Measurements from ENCODE around the gene RSF1.

Gene RSF1

DNA sequence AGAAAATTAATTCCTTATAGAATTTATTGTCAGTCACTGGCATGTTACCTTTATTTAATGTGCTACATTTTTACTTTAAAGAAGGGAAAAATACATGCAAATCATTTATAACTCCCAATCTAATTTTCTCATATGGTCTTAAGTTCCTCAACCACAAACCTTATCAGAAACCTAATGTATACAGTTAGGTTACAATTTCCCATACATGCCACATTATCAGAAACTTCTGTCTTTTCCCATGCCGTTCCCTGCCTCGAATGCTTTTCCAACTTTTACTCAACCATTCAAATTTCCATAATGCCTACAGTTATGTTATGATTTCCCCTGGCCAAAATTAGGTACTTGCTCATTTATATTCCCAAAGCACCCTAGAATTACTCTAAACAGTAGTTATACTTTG, 13.5 kb downstream of the RSF1 start:
- DNase-seq, result no peak

DNA sequence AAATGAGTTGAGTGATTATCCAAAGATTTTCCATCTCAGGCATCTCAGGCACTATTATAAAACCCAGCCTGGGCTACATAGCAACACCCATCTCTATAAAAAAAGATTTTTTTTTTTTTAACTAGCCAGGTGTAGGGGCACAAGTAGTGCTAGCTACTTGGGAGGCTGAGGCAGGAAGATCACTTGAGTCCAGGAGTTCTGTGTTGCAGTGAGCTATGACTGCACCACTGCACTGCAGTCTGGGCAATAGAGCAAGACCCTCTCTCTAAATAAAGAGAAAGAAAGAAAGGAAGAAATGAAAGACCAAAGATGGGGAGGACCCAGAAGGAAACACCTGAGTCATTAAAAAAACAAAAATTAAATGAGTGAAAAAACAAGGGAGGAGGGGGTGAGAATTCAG, 14.1 kb downstream of the RSF1 start:
- DNase-seq, result no peak

- no peak for DNase-seq
Observed at GRCh38 chr11:77801477-77801876, 19.0 kb downstream of the RSF1 start.

DNA sequence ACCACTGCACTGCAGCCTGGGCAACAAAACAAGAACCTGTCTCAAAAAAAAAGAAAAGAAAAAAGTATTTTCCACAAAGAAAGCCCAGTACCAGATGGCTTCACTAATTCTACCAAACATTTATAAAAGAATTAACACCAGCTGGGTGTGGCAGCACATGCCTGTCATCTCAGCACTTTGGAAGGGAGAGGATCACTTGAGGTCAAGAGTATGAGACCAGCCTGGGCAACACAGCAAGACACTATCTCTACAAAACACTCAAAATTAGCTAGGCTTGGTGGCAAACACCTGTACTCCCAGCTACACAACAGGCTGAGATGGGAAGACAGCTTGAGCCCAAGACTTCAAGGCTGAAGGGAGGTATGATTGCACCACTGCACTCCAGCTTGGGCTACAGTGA, 20.1 kb downstream of the RSF1 start:
- DNase-seq, result no peak

DNA sequence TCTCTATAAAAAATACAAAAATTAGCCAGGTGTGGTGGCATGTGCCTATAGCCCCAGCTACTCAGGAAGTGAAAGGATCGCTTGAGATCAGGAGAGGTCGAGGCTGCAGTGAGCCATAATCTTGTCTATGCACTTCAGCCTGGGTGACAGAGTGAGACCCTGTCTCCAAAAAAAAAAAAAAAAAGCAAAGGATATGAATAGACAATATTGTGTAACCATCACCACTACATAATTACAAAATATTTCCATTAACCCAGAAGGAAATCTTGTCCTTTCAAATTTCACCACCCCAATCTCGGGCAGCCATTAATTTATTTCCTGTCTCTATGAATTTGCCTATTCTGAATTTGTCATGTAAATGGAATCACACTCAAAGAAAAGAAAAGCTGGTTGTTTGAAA, 21.2 kb downstream of the RSF1 start:
- DNase-seq, result no peak

DNA sequence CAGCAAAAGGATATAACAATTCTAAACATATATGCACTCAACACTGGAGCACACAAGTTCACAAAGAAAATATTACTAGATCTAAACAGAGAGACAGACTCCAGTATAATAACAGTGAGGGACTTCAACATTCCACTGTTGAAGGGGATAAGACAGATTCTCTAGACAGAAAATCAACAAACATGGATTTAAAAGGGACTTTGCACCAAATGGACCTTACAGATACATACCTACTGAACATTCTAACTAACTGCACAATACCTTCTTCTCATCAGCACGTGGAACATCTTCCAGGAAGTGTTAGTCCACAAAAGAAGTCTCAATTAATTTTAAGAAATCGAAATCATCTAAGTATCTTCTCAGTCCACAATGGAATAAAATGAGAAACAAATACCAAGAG, 26.6 kb downstream of the RSF1 start:
- DNase-seq, result no peak

DNA sequence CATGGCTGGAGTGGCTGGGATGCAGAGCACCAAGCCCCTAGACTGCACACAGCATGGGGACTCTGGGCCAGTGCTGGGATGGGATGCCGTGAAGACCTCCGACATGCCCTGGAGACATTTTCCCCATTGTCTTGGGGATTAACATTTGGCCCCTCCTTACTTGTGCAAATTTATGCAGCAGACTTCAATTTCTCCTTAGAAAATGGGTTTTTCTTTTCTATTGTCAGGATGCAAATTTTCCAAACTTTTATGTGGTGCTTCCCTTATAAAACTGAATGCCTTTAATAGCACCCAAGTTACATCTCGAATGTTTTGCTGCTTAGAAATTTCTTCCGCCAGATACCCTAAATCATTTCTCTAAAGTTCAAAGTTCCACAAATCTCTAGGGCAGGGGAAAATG, 29.2 kb downstream of the RSF1 start:
- no peak for DNase-seq

DNA sequence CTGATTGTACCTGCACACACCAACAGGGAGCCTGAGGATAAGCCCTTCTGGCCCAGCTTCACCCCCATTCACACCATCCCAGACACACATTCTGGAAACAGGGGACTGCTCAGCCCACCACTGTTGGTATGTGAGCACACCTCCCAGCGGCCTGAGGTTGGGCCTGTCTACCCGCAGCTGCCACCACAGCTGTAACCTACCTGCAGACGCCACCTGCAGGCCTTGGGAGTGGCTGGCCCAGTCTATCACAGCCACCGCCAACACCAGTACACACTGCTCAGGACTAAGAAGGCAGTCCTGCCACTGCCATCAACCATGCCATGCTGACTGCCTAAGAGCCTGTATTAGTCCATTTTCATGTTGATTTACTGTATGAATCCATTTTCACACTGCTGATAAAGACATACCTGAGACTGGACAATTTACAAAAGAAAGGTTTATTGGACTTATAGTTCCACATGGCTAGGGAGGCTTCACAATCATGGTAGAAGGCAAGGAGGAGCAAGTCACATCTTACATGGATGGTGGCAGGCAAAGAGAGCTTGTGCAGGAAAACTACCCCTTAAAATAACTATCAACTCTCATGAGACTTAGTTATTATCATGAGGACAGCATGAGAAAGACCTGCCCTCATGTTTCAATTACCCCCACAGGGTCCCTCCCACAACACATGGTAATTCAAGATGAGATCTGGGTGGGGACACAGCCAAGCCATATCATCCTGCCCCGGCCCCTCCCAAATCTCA, 30.6 kb downstream of the RSF1 start:
- DNase-seq, result no peak

GRCh38 chr11:77789061-77789730, 31.3 kb downstream of the RSF1 start:
- no peak for DNase-seq

GRCh38 chr11:77784572-77784971, 36.0 kb downstream of the RSF1 start:
- DNase-seq, result no peak

- no peak for DNase-seq
Observed at GRCh38 chr11:77783025-77783424, 37.5 kb downstream of the RSF1 start.

DNA sequence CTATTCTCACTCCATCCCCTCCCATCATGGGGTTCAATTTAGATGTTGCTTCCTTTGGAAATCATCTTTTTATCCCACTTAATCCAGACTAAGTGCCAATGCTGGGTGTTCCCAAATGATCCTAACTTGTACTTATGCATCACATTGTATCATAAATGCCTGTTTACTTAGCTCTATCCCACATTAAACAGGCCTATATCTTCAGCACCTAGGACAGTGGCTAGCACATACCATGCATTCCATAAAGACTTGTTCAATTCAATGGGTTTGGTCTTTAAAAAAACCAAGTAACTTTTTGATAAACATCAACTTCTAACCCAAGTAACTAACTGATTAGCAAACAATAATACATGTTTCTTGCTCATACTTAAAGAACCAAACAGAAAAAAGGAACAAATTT, 40.6 kb downstream of the RSF1 start:
- DNase-seq, result no peak

GRCh38 chr11:77778549-77778948, 42.0 kb downstream of the RSF1 start:
- DNase-seq, result no peak

- DNase-seq, result no peak
Observed at GRCh38 chr11:77778118-77778517, 42.4 kb downstream of the RSF1 start.

GRCh38 chr11:77776455-77776854, 44.1 kb downstream of the RSF1 start:
- DNase-seq, result peak in 1 of 2 donors; percentile 48

DNA sequence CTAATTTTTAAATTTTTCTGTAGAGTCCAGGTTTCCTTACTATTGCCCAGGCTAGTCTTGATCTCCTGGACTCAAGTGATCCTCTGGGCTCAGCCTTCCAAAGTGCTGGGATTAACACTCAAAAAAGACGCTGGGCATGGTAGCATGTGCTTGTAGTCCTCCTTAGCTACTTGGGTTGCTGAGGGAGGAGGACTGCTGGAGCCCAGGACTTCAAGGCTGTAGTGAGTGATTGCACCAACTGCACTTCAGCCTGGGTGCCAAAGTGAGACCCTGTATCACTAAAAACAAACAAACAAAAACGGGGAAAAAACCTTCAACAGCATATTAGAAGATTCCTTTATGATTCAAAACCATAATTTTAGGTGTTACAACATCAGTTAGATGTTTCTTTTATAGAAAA, 44.6 kb downstream of the RSF1 start:
- DNase-seq, result no peak

DNA sequence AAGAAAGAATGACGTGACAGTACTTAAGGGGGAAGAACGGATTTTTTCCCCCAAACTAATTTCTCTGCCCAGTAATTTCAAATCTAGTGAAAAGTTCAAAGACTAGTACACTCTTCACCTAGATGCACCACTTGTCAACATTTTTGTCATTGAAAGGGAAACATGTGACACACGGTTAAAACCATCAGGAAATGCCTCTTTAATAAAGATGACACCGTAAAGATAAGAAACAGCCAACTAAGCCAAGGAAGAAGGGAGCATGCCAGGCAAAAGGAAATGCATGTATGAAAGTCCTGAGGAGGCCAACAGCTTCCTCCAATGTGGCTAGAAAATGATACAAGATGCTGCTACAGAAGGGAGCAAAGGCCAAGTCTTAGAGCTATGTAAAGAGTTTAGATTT, 49.4 kb downstream of the RSF1 start:
- DNase-seq, result no peak

DNA sequence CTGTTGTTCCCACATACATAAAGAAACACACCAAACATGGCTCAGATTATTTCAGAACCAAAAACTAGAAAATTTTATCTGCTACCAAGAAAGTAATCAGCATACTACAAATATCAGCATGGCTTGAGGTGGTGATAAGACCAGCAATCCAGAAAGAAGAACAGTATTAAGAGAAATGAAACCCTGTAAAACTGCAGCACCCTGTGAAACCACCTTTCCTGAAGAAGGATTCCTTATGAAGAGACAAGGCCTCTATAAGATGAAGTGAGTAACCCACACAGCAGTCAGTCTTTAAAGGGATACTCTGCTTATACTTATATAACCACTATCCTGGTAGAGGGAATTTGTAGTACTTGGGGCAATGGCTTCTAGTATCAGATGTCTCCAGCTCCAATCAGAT, 49.9 kb downstream of the RSF1 start:
- DNase-seq, result no peak

DNA sequence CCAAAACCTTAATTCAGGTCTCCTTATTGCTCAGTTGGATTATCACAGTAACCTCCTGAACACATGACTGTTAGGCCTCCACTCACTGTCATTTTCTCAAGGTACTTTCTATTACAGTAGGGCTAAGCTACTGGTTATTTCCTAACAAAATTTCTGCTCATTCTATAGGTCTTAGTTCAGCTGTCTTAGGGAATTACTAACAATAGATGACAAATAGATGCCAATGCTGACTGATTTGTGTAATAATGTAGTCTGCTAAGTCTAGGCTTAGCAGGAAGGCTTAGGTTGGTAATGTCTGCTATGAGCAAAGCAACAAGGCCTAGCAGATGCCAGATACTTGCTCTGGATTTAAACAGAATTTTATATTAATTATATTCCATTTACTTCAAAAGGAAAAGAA, 58.1 kb downstream of the RSF1 start:
- DNase-seq, result no peak

- DNase-seq, result no peak
Observed at GRCh38 chr11:77761491-77761890, 59.0 kb downstream of the RSF1 start.

DNA sequence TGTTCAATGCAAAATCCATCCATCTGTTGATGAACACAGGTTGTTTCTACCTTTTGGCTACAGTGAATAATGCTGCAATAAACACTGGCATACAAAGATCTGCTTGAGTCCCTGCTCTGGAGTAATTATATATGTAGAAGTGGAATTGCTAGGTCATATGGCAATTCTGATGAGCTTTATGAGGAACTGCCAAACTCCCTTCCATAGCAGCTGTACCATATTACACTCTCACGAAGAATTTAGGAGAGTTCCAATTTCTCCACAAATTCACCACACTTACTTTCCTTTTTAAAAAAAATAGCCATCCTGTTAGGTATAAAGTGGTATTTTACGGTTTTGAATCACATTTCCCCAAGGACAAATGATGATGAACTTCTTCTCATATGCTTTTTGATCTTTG, 62.2 kb downstream of the RSF1 start:
- no peak for DNase-seq

- no peak for DNase-seq
Observed at GRCh38 chr11:77753230-77753629, 67.3 kb downstream of the RSF1 start.

DNA sequence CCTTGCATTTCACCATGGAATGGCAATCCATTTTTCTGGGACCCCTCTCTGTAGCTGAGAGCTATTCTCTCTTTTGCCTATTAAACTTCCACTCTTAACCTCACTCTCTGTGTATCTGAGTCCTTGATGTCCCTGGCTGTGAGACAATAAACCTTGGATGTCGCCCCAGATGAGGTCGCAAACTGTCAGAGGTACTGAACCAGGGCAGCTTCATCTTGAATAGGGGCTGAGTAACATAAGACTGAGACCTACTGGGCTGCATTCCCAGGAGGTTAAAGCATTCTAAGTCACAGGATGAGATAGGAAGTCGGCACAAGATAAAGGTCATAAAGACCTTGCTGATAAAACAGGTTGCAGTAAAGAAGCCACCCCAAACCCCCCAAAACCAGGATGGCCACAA, 68.0 kb downstream of the RSF1 start:
- no peak for DNase-seq

DNA sequence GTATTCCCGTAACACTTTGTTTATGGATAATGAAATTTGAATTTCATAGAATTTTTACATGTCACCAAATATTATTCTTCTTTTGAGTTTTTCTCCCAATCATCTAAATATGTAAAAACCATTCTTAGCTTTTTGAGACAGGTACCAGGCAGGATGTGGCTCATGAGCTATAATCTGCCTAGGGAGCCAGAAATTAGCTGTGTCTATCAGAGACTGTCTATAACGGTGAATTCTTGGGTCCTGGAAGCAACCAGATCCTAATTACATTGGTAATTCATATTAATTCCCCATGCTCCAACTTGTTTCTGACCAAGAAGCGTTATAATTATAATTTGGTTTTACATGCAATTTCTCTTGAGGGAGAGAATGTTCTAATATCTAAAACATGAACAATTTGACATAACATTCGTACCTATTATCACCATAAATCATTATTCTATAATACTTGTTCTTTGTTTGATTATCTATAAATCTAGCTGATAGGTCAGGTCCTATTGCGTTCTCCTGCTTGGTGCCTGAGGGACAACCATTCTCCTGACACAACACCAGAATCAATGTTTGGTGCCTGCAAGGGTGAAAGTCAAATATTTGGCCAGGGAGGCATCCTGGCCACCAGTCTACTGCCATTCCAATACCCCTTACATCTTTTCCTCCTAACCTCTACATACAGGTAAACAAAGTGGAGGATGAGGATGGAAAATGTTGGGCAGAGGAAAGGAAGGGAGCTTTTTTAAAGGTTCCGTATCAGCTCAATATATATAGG, 69.9 kb downstream of the RSF1 start:
- DNase-seq, result no peak
